Activated T-cell treated with anti-CD3 and anti-CD28 coated beads, Interleukin-2, amount 50 U/mL, for 72 hours (primary cell): Measurements from ENCODE around the gene USP46. TPM values are rescaled to one million over a fixed set of nuclear protein-coding genes. Genes with fewer than 3 reads are reported as not detected.

ENCODE experiments used
- ATAC-seq, 2 donors: fragments of 150-1000 bp; cut with Tn5 transposase; replicated peaks in 1 of 2; 2 replicates each; pipeline ENCODE4 v1.10.0; 2021; ENCODE audit warnings: moderate library complexity in 2 of 2, mild to moderate bottlenecking in 1 of 2
- DNase-seq, 2 donors: peaks; one replicate each; pipeline ENCODE4 v3.0.0; 2021 to 2022; ENCODE audit warnings: mixed read lengths in 1 of 2
- H3K27ac Mint-ChIP-seq: one replicate; pipeline ENCODE4 v1.8.0; 2022; ENCODE audit warnings: mild to moderate bottlenecking, moderate library complexity, mixed read lengths
- H3K27me3 Mint-ChIP-seq: one replicate; pipeline ENCODE4 v1.8.0; 2022; ENCODE audit warnings: low read depth, mixed read lengths
- H3K36me3 Mint-ChIP-seq, 2 donors: one replicate each; pipeline ENCODE4 v1.8.0; 2022; ENCODE audit warnings: mixed read lengths in 2 of 2, mild to moderate bottlenecking in 1 of 2; ENCODE audit not compliant: insufficient read depth in 2 of 2
- H3K4me1 Mint-ChIP-seq: one replicate; pipeline ENCODE4 v1.8.0; 2022; ENCODE audit warnings: low read depth, mixed read lengths
- H3K4me3 Mint-ChIP-seq, 2 donors: one replicate each; pipeline ENCODE4 v1.8.0; 2022; ENCODE audit warnings: mild to moderate bottlenecking in 2 of 2, mixed read lengths in 2 of 2, moderate library complexity in 2 of 2
- H3K9me3 Mint-ChIP-seq, 2 donors: one replicate each; pipeline ENCODE4 v1.8.0; 2022; ENCODE audit warnings: mixed read lengths in 2 of 2
- total RNA-seq, 2 donors: library from RNA; stranded (reverse); gene quantifications; one replicate each; pipeline ENCODE4 v1.2.3, GENCODE V29; 2022

USP46 gene
- total RNA-seq, 2 donors from 2014 or later = 4.9 to 8.5 TPM

DNA sequence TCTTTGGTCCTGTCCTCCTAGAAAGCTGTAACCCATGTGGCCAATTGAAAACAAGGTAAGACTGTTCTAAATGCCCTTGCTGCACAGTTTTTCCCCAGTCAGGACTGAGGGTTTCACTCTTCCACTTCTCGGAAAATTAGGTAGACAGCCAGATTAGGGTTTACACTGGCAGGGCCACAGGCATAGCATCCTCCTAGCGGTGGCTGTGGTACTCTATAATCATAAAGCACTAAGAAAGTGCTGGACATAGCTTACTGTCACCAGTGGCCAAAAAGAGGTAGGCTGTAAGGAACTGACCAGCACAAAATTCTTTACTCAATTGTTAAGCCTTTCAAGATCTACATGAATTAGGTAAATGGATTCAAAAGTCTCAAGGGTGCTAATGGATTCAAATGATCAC lies 11.6 kb upstream of the USP46 start:
- ATAC-seq (no peak), DNase-seq (no peak)
- Mint-ChIP-seq H3K4me3 (no peak overlapping the region), H3K4me1 (no peaks in the 10 kb centered on the region), H3K27me3 (peaks cover 19% of the 10 kb centered on the region), H3K36me3 (no peaks in the 10 kb centered on the region), H3K27ac (no peak overlapping the region), H3K9me3 (no peaks in the 10 kb centered on the region)

DNA sequence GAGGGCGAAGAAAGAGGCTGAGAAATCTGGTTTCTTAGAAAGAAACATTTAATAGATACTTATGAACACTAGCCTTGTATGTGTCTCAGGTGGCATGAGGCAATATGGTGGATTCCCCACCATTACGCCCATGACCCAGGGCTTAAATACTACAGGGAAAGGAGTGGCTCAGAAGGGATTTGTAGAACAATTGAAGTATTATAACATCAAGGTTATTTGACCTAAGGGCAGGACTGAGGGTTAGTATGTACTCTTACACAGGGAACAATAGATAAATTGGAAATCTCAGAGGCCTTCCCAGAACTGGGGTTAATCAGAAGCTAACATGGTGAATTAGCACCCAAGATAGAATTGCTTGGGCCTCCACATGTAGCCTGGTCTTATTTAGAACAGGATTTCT lies 11.0 kb upstream of the USP46 start:
- H3K36me3 Mint-ChIP-seq = no peaks in the 10 kb centered on the region
- H3K27ac Mint-ChIP-seq = no peak overlapping the region

DNA sequence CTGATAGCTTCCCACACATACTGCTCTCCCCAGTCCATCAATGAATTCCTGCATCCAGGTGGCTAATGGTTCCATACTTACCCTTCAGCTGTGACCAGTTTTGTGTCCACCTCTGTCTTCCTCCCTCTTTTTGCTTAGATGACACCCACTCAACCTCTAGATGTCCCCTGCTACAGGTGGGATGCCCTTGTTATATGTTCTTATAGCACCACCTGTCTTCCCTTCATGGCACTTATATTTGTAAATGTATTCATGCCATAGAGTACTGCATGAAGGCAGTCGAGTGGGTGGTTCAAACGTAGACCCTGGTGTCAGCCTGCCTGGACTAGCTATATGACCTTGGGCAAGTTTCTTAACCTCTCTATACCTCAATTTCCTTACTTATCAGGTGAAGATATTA lies 6.5 kb upstream of the USP46 start:
- Mint-ChIP-seq H3K27me3 (peaks cover 42% of the 10 kb centered on the region), H3K4me3 (no peak overlapping the region), H3K4me1 (peaks cover 2% of the 10 kb centered on the region), H3K36me3 (peaks cover 5% of the 10 kb centered on the region in 2 donors), H3K27ac (no peak overlapping the region), H3K9me3 (no peaks in the 10 kb centered on the region)
- peak; percentile 62 to 69 for ATAC-seq
- no peak for DNase-seq

More for the DNA sequence above, 11.0 kb upstream of the USP46 start:
- Mint-ChIP-seq H3K9me3 (no peaks in the 10 kb centered on the region), H3K4me1 (no peaks in the 10 kb centered on the region), H3K4me3 (no peak overlapping the region), H3K27me3 (peaks cover 25% of the 10 kb centered on the region)
- DNase-seq = no peak
- no peak for ATAC-seq

DNA sequence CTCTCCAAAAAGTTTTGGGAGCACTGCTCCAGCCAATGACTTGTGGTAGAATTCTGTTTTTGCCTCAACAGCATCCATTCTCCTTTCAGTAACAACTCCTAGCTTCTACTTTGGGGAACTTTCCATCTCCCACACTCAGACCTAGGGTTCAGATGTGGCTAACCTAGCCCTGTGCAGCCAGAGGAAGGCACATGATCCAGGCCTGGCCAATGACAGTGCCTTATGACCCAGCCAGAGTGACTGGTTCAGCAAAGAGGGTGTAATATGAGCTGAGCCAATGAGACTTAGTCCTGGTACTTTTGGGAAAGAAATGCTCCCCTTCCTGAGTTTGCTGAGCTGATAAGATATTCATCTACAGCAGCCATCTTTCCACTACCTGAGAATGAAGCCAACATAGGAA lies 5.4 kb upstream of the USP46 start:
- Mint-ChIP-seq H3K4me1 (peaks cover 10% of the 10 kb centered on the region), H3K9me3 (no peaks in the 10 kb centered on the region), H3K4me3 (no peak overlapping the region), H3K27me3 (peaks cover 44% of the 10 kb centered on the region), H3K36me3 (peaks cover 5% of the 10 kb centered on the region in 2 donors), H3K27ac (no peak overlapping the region)
- DNase-seq (no peak), ATAC-seq (no peak)

DNA sequence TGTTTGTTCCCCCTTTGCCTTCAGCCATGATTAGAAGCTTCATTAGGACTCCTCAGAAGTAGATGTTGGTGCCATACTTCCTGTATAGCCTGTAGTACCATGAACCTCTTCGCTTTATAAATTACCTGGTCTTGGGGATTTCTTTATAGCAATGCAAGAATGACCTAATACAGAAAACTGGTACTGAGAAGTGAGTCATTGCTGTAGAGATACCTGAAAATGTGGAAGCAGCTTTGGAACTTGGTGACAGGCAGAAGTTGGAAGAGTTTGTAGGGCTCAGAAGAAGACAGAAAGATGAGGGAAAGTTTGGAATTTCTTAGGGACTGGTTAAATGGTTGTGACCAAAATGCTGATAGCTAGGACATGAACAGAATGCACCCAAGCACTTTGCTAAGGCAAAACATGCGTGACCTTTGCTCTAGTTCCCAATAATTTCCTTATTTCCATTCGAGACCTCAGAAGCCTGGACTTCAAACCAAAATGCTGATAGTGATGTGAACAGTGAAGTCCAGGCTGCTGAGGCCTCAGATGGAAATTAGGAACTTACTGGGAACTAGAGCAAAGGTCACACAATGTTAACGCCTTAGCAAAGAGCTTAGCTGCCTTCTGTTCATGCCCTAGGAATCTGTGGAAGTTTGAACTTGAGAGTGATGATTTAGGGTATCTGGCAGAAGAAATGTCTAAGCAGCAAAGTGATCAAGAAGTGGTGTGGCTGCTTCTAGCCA lies 3.0 kb upstream of the USP46 start:
- ATAC-seq = no peak
- no peaks in the 10 kb centered on the region for H3K9me3 Mint-ChIP-seq
- H3K27me3 Mint-ChIP-seq = peaks cover 37% of the 10 kb centered on the region
- H3K36me3 Mint-ChIP-seq = peaks cover 5 to 7% of the 10 kb centered on the region in 2 donors
- H3K4me1 Mint-ChIP-seq = peaks cover 20% of the 10 kb centered on the region
- no peak overlapping the region for H3K27ac Mint-ChIP-seq
- no peak overlapping the region for H3K4me3 Mint-ChIP-seq
- DNase-seq = no peak

DNA sequence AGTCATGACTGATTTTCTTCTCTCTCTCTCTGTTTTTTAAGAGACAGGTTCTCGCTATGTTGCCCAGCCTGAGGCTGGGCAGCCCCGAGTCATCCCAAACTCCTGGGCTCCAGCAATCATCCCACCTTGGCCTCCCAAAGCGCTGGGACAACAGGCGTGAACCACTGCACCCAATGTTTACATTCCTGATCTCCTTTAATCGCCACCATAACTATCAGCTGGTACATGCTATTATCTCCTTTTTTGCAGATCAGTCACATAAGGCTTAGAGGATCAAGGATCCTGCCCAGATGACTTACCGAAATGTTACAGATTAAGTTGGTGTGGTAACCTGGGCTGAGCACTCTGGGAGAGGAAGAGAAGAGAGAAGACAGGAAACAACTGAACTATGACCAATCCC lies 1.5 kb upstream of the USP46 start:
- peaks cover 5 to 7% of the 10 kb centered on the region in 2 donors for H3K36me3 Mint-ChIP-seq
- H3K27me3 Mint-ChIP-seq = peaks cover 33% of the 10 kb centered on the region
- no peaks in the 10 kb centered on the region for H3K9me3 Mint-ChIP-seq
- H3K4me1 Mint-ChIP-seq = peaks cover 20% of the 10 kb centered on the region
- peak overlapping the region; percentile 42 to 77 for H3K4me3 Mint-ChIP-seq
- ATAC-seq (no peak), DNase-seq (no peak)
- H3K27ac Mint-ChIP-seq = no peak overlapping the region

DNA sequence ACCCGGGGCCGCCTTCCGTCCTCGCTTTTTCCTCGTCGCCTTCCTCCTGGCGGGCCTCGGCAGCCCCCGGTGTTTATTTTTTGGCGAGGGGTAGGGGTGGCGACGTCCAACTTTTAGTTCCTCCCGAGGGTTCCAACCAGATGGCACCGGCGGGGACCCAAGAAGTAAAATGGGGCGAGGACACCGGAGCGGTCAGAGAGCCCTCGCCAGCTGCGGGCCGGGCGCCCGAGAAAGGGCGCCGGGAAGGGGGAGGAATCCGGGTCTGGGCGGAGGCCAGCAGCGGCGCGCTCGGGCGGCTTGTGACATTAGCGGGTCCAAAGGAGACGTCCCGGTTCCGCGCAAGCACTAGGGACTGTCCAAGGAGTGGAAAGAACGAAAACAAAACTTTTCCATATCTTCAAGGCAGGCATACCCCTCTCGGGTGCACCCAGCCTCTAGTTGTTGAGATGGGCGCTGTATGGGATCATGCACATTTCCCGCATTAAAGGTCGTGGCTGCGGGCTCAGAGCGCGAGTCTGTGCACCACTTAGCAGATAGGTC lies 691 bp upstream of the USP46 start:
- DNase-seq (peak; percentile 15 to 34), ATAC-seq (peak; percentile 38 to 41)
- Mint-ChIP-seq H3K9me3 (no peaks in the 10 kb centered on the region), H3K27me3 (peaks cover 29% of the 10 kb centered on the region), H3K4me1 (peaks cover 20% of the 10 kb centered on the region), H3K36me3 (peaks cover 5 to 7% of the 10 kb centered on the region in 2 donors), H3K27ac (peak overlapping the region; percentile 71), H3K4me3 (peak overlapping the region; percentile 77 to 81)

DNA sequence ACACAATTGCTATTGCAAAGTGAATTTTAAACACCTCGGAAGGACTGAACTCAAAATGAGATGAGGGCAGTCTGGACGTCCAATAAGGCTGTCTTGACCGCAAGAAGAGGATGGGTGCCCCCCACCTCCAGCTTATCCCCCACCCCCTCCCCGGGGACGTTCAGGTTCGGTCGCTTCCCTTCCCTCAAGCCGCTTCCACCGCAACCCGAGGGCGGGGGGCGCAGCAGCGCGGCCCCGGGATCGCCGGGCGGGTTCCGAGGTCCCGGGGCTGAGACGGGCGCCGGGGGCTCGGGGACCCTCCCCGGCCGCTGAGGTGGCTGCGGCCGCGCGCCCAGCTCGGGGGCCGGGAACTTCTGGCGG lies 480 bp downstream of the USP46 start:
- ATAC-seq (no peak), DNase-seq (peak in 1 of 2 donors; percentile 11)
- H3K4me1 Mint-ChIP-seq = peaks cover 20% of the 10 kb centered on the region
- H3K9me3 Mint-ChIP-seq = no peaks in the 10 kb centered on the region
- H3K4me3 Mint-ChIP-seq = peak overlapping the region; percentile 82 to 84
- H3K27me3 Mint-ChIP-seq = peaks cover 29% of the 10 kb centered on the region
- H3K27ac Mint-ChIP-seq = no peak overlapping the region
- peaks cover 5 to 7% of the 10 kb centered on the region in 2 donors for H3K36me3 Mint-ChIP-seq

DNA sequence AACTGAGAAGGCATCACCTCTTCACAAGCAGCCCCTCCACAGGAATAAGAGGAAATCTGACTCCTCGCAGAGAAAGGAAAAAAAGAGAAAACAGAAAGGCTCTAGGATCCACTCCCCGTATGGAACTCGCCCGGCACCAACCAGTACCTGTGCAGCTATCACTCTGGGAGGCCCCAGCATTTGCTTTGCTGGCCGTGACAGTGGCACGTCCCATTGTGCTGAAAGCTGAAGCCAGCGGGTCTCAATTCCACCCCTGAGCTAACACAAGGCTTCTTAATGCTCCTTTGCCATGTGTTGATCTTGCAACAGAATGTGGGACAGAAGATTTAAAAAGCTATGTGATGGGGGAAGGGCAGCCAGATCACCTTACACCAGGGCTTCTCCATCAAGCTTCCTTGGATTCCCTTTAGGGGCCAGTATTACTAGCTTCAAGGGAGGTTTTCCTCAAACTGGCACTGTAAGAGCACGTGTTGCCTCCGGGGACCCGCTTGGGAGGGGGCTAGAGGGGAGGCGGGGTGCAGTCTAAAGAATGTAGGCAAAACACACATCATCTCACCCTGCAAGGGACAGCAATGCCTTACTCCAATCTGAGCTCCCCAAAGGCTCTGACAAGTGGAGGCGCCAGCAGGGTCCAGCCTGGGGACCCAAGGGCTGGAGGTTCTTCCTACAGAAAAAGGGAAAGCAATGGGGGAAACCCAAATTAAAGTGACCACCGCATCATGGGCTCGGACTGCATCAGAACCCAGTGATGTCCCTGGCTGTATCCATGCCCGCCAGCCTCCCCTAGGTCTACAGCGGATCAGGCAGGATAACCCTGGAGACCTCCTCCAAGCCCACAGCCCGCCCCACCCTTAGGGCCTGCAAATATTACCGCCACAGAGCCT lies 1.2 kb downstream of the USP46 start:
- ATAC-seq (no peak), DNase-seq (no peak)
- H3K4me3 Mint-ChIP-seq = peak overlapping the region; percentile 52 to 61
- peaks cover 5 to 7% of the 10 kb centered on the region in 2 donors for H3K36me3 Mint-ChIP-seq
- peaks cover 20% of the 10 kb centered on the region for H3K4me1 Mint-ChIP-seq
- H3K9me3 Mint-ChIP-seq = no peaks in the 10 kb centered on the region
- H3K27me3 Mint-ChIP-seq = peaks cover 29% of the 10 kb centered on the region
- no peak overlapping the region for H3K27ac Mint-ChIP-seq

DNA sequence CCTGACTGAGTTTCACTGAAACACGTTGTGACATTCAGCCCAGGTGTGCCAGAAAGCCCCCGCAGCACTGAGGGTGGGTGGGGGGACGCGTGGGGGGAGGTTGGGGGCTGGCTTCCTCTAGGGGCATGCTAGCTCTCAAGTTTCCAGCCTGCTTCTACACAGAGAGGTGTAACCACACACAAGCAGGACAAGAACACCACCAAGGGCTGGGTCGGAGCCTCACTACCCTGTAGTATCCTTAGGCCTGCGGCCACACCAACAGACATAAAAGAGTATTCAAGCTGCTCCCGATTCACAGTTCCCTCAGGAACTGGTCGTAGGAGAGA lies 1.8 kb downstream of the USP46 start:
- Mint-ChIP-seq H3K36me3 (peaks cover under 1 to 7% of the 10 kb centered on the region in 2 donors), H3K4me1 (peaks cover 20% of the 10 kb centered on the region), H3K4me3 (peak overlapping the region; percentile 52 to 61), H3K27ac (no peak overlapping the region), H3K9me3 (no peaks in the 10 kb centered on the region), H3K27me3 (peaks cover 24% of the 10 kb centered on the region)
- DNase-seq = no peak
- ATAC-seq = no peak

DNA sequence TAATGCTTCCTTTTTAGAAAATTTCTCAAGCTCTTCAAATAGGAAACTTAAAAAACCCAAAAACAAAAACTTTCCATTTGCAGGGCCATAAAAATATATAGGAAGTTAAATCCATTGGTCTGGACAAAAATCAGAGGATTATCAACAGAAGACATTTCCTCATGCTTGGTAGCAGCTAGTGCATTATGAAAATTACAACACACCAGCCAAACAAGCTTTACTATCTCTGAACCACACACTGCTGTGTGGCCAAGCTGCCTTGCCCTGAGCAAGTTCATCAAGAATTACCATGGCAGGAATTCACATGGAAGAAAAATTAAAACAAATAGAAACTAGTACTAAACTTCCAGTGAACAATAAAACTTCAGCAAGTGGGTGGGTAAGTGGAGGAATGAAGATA lies 3.6 kb downstream of the USP46 start:
- H3K9me3 Mint-ChIP-seq = no peaks in the 10 kb centered on the region

DNA sequence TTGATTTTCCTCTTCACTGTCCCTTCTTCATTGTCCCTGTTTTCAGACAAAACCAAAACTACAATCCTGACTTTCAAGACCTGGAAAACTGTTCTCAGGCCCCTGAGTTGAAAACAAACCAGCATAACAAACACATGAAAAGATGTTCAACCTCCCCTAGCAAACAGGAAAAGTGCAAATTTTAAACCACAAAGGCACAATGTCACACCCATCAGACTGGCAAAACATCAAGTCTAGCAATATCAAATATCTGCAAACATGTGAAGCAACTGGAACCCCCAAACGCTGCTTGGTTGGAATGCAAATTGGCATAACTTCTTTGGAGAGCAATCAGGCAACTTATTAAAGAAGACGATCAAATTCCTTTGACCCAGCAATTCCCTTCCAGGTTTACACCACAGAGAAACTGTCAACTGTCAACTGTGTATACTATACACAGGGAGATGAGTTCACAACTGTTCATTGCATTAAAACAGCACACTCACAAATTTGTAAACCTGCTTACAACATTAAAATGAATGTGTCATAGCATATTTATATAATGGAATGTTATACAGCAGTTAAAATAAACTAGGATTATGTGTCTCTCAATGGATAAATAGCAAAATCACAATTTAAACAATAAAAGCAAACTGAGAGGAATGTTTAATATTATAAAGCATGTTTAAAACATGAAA lies 7.0 kb downstream of the USP46 start:
- no peak for DNase-seq
- Mint-ChIP-seq H3K36me3 (peaks cover 0 to 8% of the 10 kb centered on the region in 2 donors), H3K9me3 (peaks cover 0 to 3% of the 10 kb centered on the region in 2 donors), H3K4me1 (peaks cover 11% of the 10 kb centered on the region), H3K27ac (peak overlapping the region; percentile 0), H3K27me3 (peaks cover 7% of the 10 kb centered on the region), H3K4me3 (no peak overlapping the region)
- ATAC-seq = no peak

More for the DNA sequence above, 3.6 kb downstream of the USP46 start:
- Mint-ChIP-seq H3K36me3 (peaks cover 2 to 3% of the 10 kb centered on the region in 2 donors), H3K4me1 (peaks cover 17% of the 10 kb centered on the region), H3K4me3 (no peak overlapping the region), H3K27ac (no peak overlapping the region), H3K27me3 (peaks cover 14% of the 10 kb centered on the region)
- ATAC-seq = no peak
- no peak for DNase-seq

DNA sequence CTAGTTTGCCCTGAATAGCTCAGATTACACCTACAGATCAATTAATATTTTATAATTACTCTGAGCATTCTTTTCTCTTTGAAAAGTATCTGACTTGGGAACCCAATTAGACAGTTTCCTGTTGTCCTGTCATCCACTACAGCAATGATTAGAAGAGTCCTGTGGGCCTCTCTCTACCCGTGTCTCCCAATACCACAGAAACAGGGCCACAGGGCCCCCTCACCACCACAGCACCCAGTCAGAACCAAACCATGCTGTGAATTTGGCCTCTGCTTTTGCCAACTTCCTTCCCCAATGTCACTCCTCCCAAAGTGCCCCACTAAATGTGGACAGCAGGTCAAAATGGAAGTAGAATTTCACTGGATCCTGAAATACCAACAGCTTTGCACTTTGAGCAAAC lies 10.3 kb downstream of the USP46 start:
- H3K4me3 Mint-ChIP-seq = no peak overlapping the region
- H3K4me1 Mint-ChIP-seq = peaks cover 11% of the 10 kb centered on the region
- H3K27ac Mint-ChIP-seq = peak overlapping the region; percentile 48
- H3K9me3 Mint-ChIP-seq = peaks cover 0 to 3% of the 10 kb centered on the region in 2 donors
- ATAC-seq = peak; percentile 22 to 49
- DNase-seq = peak in 1 of 2 donors; percentile 9
- H3K36me3 Mint-ChIP-seq = peaks cover 0 to 8% of the 10 kb centered on the region in 2 donors
- H3K27me3 Mint-ChIP-seq = no peaks in the 10 kb centered on the region
